ENCODE measurements around the gene PTPRB.

GRCh38 chr12:70644861-70645260 lies 7.6 kb upstream of the PTPRB start:
- TF ChIP-seq GATA2 (IDR thresholded peaks at IDR 0.05; ENCODE audit: low read depth, low read length) (no peak), GATA3 (IDR thresholded peaks at IDR 0.05; ENCODE audit: low read depth, low read length) (no peak)

All from SH-SY5Y (cell line).